ENCODE results near the gene POC5.

Gene POC5

GRCh38 chr5:75656311-75657003 lies 60.8 kb downstream of the POC5 start:
- DNase-seq: no peak

GRCh38 chr5:75654693-75655295 lies 62.4 kb downstream of the POC5 start:
- no peak for DNase-seq

- DNase-seq: no peak
Observed at GRCh38 chr5:75653521-75653920, 63.7 kb downstream of the POC5 start.

GRCh38 chr5:75651575-75652238 lies 65.5 kb downstream of the POC5 start:
- DNase-seq: no peak

GRCh38 chr5:75648712-75649111 lies 68.5 kb downstream of the POC5 start:
- no peak for DNase-seq

GRCh38 chr5:75640826-75641225 lies 76.4 kb downstream of the POC5 start:
- no peak for DNase-seq

- DNase-seq: no peak
Observed at GRCh38 chr5:75640395-75640794, 76.8 kb downstream of the POC5 start.

GRCh38 chr5:75639535-75640311 lies 77.5 kb downstream of the POC5 start:
- DNase-seq: no peak

- no peak for DNase-seq
Observed at GRCh38 chr5:75637949-75638348, 79.3 kb downstream of the POC5 start.

- DNase-seq: no peak
Observed at GRCh38 chr5:75632321-75632720, 84.9 kb downstream of the POC5 start.

GRCh38 chr5:75630875-75631274 lies 86.4 kb downstream of the POC5 start:
- no peak for DNase-seq

- DNase-seq: no peak
Observed at GRCh38 chr5:75627801-75628200, 89.4 kb downstream of the POC5 start.

GRCh38 chr5:75626959-75627358 lies 90.3 kb downstream of the POC5 start:
- no peak for DNase-seq

Data from NCI-H2081 (cell line).